ENCODE data around the gene HLA-DQB2. TPM values are rescaled to one million over a fixed set of nuclear protein-coding genes. Genes with fewer than 3 reads are reported as not detected.
A peak's percentile ranks its signal among the peaks of the same experiment; 100 is the strongest.

Gene HLA-DQB2
- total and polyA plus RNA-seq, 9 of the 15 experiments (the other 6 are each of a cell fraction or from before 2014, with no cell fraction given), result not detected

DNA sequence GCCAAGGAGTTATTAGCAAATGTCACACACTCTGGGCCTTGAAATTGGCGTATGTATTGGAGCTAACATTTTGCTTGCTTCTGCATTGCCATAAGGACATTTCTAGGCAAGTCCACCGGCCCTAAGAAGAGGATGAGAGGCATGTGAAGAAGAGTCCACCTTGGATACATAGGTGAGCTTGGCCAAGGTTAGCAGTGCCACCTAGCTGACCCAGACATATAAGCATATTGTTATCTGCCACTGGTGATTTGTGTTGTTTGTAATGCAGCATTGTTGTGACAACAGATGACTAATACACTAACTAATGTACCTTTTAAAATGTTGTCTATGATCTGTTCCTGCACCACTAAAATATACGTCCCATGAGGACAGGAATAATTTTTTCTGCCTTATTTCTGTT is 46.9 kb downstream of the HLA-DQB2 start:
- peaks cover 3% of the 10 kb centered on the region for H3K9me1 ChIP-seq (ENCODE audit: control insufficient read depth, insufficient read depth, low read length)
- no peak for DNase-seq (ENCODE audit: extremely low read depth in 1 of 4, low spot score in 3 of 4)
- no TSS peak for BruUV-seq (replicated peaks)
- H3K9me3 ChIP-seq (replicated peaks; ENCODE audit: control insufficient read depth, insufficient read depth, low read depth, low read length), result no peaks in the 10 kb centered on the region
- ChIA-PET CTCF (ENCODE audit: low intra/inter-chr PET ratio) (interaction anchor here (0.7 kb wide), 1 partner anchor 302 kb away, joined by 3 read pairs; no protein-coding TSS in a partner anchor), POLR2A (interaction anchor here (0.5 to 1.2 kb wide), 2 partner anchors 13 to 200 kb away, joined by 3 to 4 read pairs; no protein-coding TSS in a partner anchor)
- in situ Hi-C loops (cut with MboI), result no loop called here
- H3K36me3 ChIP-seq (ENCODE audit: control insufficient read depth, insufficient read depth, low read length), result no peaks in the 10 kb centered on the region
- H3K27me3 ChIP-seq (ENCODE audit: control insufficient read depth in 2 of 2, insufficient read depth in 2 of 2, low read length in 2 of 2), result peaks cover 4 to 7% of the 10 kb centered on the region in 2 experiments; a peak in 3 of 5 replicates
- FAIRE-seq, result no peak
- H2AFZ ChIP-seq (ENCODE audit: low read depth, low read length), result no peak overlapping the region
- 2% methylated on average over 3 of the region's 3 CpGs for WGBS (ENCODE audit: insufficient coverage, low coverage, missing lambda C conversion rate)
- H3K9ac ChIP-seq (ENCODE audit: insufficient read depth in 1 of 2, low read depth in 2 of 2, low read length in 2 of 2), result no peak overlapping the region
- no peak overlapping the region for H3K4me3 ChIP-seq
- H3K4me2 ChIP-seq (ENCODE audit: insufficient read depth, low read length), result no peak overlapping the region
- H3K4me1 ChIP-seq (replicated peaks in 1 of 2; ENCODE audit: control insufficient read depth in 2 of 2, insufficient read depth in 2 of 2, low read length in 2 of 2), result no peaks in the 10 kb centered on the region
- H3K79me2 ChIP-seq (ENCODE audit: control insufficient read depth, insufficient read depth, low read length), result no peaks in the 10 kb centered on the region
- no peak for TF ChIP-seq CBX1 (IDR thresholded peaks at IDR 0.05; ENCODE audit: low read depth)
- TF ChIP-seq, protein P1, sequence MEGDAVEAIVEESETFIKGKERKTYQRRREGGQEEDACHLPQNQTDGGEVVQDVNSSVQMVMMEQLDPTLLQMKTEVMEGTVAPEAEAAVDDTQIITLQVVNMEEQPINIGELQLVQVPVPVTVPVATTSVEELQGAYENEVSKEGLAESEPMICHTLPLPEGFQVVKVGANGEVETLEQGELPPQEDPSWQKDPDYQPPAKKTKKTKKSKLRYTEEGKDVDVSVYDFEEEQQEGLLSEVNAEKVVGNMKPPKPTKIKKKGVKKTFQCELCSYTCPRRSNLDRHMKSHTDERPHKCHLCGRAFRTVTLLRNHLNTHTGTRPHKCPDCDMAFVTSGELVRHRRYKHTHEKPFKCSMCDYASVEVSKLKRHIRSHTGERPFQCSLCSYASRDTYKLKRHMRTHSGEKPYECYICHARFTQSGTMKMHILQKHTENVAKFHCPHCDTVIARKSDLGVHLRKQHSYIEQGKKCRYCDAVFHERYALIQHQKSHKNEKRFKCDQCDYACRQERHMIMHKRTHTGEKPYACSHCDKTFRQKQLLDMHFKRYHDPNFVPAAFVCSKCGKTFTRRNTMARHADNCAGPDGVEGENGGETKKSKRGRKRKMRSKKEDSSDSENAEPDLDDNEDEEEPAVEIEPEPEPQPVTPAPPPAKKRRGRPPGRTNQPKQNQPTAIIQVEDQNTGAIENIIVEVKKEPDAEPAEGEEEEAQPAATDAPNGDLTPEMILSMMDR (IDR thresholded peaks at IDR 0.05 in 2 of 3, conservative IDR thresholded peaks at IDR 0.05 in 1 of 3; ENCODE audit: insufficient read depth in 2 of 3, low read depth in 1 of 3, low read length in 3 of 3), result peak in 2 of 3 experiments; percentile 5 to 8; a peak in 1 of 6 replicates
- H4K20me1 ChIP-seq (replicated peaks; ENCODE audit: control insufficient read depth, insufficient read depth, low read length), result no peaks in the 10 kb centered on the region
- ATAC-seq, result no peak
- intact Hi-C loops (cut with micrococcal nuclease), result no loop called here
- no peak overlapping the region for H3K27ac ChIP-seq (ENCODE audit: extremely low read depth, low read depth, low read length)

DNA sequence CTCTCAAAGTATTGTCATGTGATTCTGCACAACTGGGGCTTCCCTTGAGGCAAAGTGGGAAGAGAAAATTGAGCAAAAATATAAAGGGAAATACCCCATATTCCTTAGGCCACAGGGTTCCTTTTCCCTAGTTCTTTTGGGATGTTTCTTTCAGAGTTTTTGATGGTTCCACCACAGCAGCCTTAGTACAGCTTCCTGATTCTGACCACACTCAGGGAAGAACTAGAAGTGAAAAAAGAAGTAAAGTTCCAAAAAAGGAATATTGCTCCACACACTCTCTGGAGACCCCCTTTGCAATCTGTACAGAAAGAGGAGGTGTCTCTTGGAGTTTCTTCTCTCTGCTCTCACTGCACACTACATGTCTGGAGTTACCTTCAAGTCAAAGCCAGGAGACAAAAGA is 50.1 kb downstream of the HLA-DQB2 start:
- ATAC-seq (no peak), DNase-seq (ENCODE audit: extremely low read depth in 1 of 4, low spot score in 3 of 4) (no peak), FAIRE-seq (no peak)
- H3K9me3 ChIP-seq (replicated peaks; ENCODE audit: control insufficient read depth, insufficient read depth, low read depth, low read length), result no peaks in the 10 kb centered on the region
- POLR2A ChIA-PET, result interaction anchor here (2.7 kb wide), 1 partner anchor 10 kb away, joined by 9 read pairs; no protein-coding TSS in a partner anchor
- H3K4me2 ChIP-seq (ENCODE audit: insufficient read depth, low read length), result no peak overlapping the region
- no peak overlapping the region for H3K27ac ChIP-seq (ENCODE audit: extremely low read depth, low read depth, low read length)
- H3K27me3 ChIP-seq (ENCODE audit: control insufficient read depth in 2 of 2, insufficient read depth in 2 of 2, low read length in 2 of 2), result peaks cover 4 to 7% of the 10 kb centered on the region in 2 experiments; a peak in 3 of 5 replicates
- no peak overlapping the region for H3K9ac ChIP-seq (ENCODE audit: insufficient read depth in 1 of 2, low read depth in 2 of 2, low read length in 2 of 2)
- CTCF ChIA-PET (ENCODE audit: low intra/inter-chr PET ratio), result no interaction called here
- H3K4me1 ChIP-seq (replicated peaks in 1 of 2; ENCODE audit: control insufficient read depth in 2 of 2, insufficient read depth in 2 of 2, low read length in 2 of 2), result no peaks in the 10 kb centered on the region
- no peak overlapping the region for H3K4me3 ChIP-seq
- no peaks in the 10 kb centered on the region for H3K36me3 ChIP-seq (ENCODE audit: control insufficient read depth, insufficient read depth, low read length)
- no TSS peak for BruUV-seq (replicated peaks)
- H3K9me1 ChIP-seq (ENCODE audit: control insufficient read depth, insufficient read depth, low read length), result peaks cover 3% of the 10 kb centered on the region
- intact Hi-C loops (cut with micrococcal nuclease) (no loop called here), in situ Hi-C loops (cut with MboI) (no loop called here)
- no peak overlapping the region for H2AFZ ChIP-seq (ENCODE audit: low read depth, low read length)
- no peaks in the 10 kb centered on the region for H4K20me1 ChIP-seq (replicated peaks; ENCODE audit: control insufficient read depth, insufficient read depth, low read length)
- H3K79me2 ChIP-seq (ENCODE audit: control insufficient read depth, insufficient read depth, low read length), result no peaks in the 10 kb centered on the region
- TF ChIP-seq, protein P2, sequence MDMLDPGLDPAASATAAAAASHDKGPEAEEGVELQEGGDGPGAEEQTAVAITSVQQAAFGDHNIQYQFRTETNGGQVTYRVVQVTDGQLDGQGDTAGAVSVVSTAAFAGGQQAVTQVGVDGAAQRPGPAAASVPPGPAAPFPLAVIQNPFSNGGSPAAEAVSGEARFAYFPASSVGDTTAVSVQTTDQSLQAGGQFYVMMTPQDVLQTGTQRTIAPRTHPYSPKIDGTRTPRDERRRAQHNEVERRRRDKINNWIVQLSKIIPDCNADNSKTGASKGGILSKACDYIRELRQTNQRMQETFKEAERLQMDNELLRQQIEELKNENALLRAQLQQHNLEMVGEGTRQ (CRISPR knock-in tag; IDR thresholded peaks at IDR 0.05), result no peak
- TF ChIP-seq, protein P3, sequence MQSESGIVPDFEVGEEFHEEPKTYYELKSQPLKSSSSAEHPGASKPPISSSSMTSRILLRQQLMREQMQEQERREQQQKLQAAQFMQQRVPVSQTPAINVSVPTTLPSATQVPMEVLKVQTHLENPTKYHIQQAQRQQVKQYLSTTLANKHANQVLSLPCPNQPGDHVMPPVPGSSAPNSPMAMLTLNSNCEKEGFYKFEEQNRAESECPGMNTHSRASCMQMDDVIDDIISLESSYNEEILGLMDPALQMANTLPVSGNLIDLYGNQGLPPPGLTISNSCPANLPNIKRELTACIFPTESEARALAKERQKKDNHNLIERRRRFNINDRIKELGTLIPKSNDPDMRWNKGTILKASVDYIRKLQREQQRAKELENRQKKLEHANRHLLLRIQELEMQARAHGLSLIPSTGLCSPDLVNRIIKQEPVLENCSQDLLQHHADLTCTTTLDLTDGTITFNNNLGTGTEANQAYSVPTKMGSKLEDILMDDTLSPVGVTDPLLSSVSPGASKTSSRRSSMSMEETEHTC (IDR thresholded peaks at IDR 0.05), result no peak
- no peak for TF ChIP-seq TARDBP (IDR thresholded peaks at IDR 0.05)
- no peak for TF ChIP-seq SMARCA4 (IDR thresholded peaks at IDR 0.05)
- TF ChIP-seq BMI1 (IDR thresholded peaks at IDR 0.05; ENCODE audit: low read length), result no peak
- no peak for TF ChIP-seq ZNF408 (CRISPR knock-in tag; IDR thresholded peaks at IDR 0.05; ENCODE audit: low read depth)
- no peak for TF ChIP-seq MCM2 (IDR thresholded peaks at IDR 0.05; ENCODE audit: low read depth)
- TF ChIP-seq XRCC5 (IDR thresholded peaks at IDR 0.05; ENCODE audit: low read depth, low read length), result no peak
- TF ChIP-seq CEBPG (CRISPR knock-in tag; IDR thresholded peaks at IDR 0.05), result no peak
- no peak for TF ChIP-seq CEBPG (tag; conservative IDR thresholded peaks at IDR 0.05 in 1 of 2, IDR thresholded peaks at IDR 0.05 in 1 of 2)
- TF ChIP-seq NFIX (CRISPR knock-in tag; IDR thresholded peaks at IDR 0.05; ENCODE audit: low read depth), result no peak
